IPS-15b (cell line): ENCODE measurements around the gene GGT6.

Experiments used
- H3K27me3 ChIP-seq: one replicate; pipeline ENCODE4 v1.6.1; 2013; ENCODE audit warnings: low read length; ENCODE audit not compliant: control insufficient read depth, insufficient read depth
- H3K36me3 ChIP-seq: one replicate; pipeline ENCODE4 v1.6.1; 2013; ENCODE audit warnings: low read length; ENCODE audit not compliant: control insufficient read depth, insufficient read depth
- H3K4me1 ChIP-seq: one replicate; pipeline ENCODE4 v1.6.1; 2013; ENCODE audit warnings: mild to moderate bottlenecking, low read length; ENCODE audit not compliant: control insufficient read depth, insufficient read depth
- H3K4me3 ChIP-seq: one replicate; pipeline ENCODE4 v1.5.1; 2013; ENCODE audit warnings: low read depth, low read length
- H3K9ac ChIP-seq: one replicate; pipeline ENCODE4 v1.6.1; 2013; ENCODE audit warnings: low read depth, mild to moderate bottlenecking, low read length
- H3K9me3 ChIP-seq: one replicate; pipeline ENCODE4 v1.6.1; 2013; ENCODE audit warnings: mild to moderate bottlenecking, low read length; ENCODE audit not compliant: control insufficient read depth, insufficient read depth

Gene GGT6

GRCh38 chr17:4520894-4521600, 39.3 kb downstream of the GGT6 start:
- H3K4me1 ChIP-seq = no peaks in the 10 kb centered on the region
- no peaks in the 10 kb centered on the region for H3K9me3 ChIP-seq

DNA sequence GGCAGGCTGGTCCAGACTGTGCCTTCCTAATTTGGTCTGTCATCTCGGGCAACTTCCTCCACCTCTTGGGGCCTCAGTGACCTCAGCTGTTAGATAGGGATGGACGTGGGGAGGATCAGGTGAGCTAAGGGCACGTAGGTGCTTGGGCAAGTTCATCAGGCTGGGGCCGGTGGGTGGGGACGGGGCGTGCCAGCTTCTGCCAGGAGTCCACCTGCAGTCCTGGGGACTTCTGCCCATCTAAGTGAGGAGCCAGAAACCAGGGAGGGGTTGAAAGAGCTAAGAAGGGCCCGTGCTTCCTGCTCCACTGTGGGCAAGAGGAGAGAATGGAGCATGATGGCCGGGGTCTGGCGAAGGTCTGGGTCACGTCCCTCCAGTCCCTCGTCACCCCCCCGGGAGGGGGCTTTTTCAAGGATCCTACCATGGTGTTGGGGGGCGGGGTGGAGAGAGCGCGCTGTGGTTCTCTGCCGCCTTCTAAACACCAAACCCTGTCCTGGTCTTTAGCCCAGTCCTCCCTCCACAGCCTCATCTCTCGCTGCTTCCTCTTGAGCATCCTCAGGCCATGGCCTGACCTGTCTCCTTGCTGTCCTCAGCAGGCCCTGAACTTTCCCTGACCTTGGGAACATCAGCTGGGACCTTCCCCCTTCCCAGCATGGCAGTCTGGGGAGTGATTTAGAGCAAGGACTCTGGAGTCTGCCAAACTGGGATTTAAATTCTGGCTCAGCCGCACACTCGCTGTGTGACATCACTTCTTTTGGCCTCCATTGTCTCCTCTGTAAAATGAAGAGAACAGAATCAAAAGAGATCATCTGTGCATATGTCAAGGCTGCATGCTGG, 40.1 kb downstream of the GGT6 start:
- no peaks in the 10 kb centered on the region for H3K9me3 ChIP-seq
- H3K36me3 ChIP-seq = no peaks in the 10 kb centered on the region
- no peak overlapping the region for H3K9ac ChIP-seq
- H3K4me1 ChIP-seq = no peaks in the 10 kb centered on the region
- no peaks in the 10 kb centered on the region for H3K27me3 ChIP-seq
- H3K4me3 ChIP-seq = no peak overlapping the region

More at GRCh38 chr17:4520894-4521600, 39.3 kb downstream of the GGT6 start:
- Histone ChIP-seq H3K36me3 (no peaks in the 10 kb centered on the region), H3K4me3 (no peak overlapping the region), H3K9ac (no peak overlapping the region), H3K27me3 (no peaks in the 10 kb centered on the region)

GRCh38 chr17:4519361-4519788, 41.0 kb downstream of the GGT6 start:
- Histone ChIP-seq H3K9me3 (no peaks in the 10 kb centered on the region), H3K4me3 (no peak overlapping the region), H3K27me3 (no peaks in the 10 kb centered on the region), H3K4me1 (no peaks in the 10 kb centered on the region), H3K36me3 (no peaks in the 10 kb centered on the region), H3K9ac (no peak overlapping the region)

DNA sequence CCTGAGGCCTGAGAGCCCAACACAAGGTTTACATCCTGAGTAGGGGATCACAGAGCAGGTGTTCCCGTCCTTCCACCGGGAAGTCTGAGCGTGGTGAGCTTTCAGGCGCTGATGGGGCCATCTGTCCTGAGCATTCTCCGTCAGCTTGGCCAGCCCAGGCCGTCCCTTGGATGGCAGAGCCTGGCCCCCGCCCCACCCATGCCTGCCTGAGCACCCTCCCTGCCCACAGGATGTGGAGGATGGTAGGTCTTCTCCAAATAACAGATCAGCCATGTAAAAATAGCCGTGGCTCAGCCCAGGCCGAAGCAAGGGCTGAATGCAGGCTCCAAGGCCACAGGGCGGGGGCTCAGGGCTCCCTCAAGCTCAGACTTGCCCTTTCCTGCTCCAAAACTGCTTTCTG, 41.5 kb downstream of the GGT6 start:
- no peak overlapping the region for H3K4me3 ChIP-seq
- no peaks in the 10 kb centered on the region for H3K27me3 ChIP-seq
- no peaks in the 10 kb centered on the region for H3K9me3 ChIP-seq
- no peak overlapping the region for H3K9ac ChIP-seq
- no peaks in the 10 kb centered on the region for H3K36me3 ChIP-seq
- no peaks in the 10 kb centered on the region for H3K4me1 ChIP-seq

- no peaks in the 10 kb centered on the region for H3K9me3 ChIP-seq
- H3K4me1 ChIP-seq = no peaks in the 10 kb centered on the region
- no peaks in the 10 kb centered on the region for H3K27me3 ChIP-seq
- H3K4me3 ChIP-seq = no peak overlapping the region
- no peaks in the 10 kb centered on the region for H3K36me3 ChIP-seq
- H3K9ac ChIP-seq = no peak overlapping the region
These were observed 43.6 kb downstream of the GGT6 start for GRCh38 chr17:4516735-4517134.

DNA sequence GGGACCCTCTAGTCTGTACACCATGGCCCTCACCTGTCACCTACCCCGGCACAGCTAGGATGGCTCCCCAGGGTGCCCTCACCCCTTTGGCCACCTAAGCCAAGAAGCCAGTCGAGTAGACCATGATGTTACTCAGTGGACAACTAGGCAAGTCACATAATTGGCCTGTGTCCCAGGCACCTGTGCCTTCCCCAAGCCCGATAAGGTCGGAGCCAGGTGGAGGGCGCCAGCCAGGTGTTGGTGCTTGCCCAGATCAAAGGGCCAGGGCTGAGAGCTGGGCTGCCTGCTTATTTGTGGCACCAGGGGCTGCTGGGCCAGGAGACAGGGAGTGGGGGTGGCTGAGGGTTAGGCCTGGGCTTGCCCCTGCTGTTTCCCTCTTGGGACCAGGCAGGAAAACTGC, 44.9 kb downstream of the GGT6 start:
- Histone ChIP-seq H3K9ac (no peak overlapping the region), H3K4me3 (no peak overlapping the region), H3K36me3 (no peaks in the 10 kb centered on the region)

GRCh38 chr17:4514779-4515178, 45.6 kb downstream of the GGT6 start:
- Histone ChIP-seq H3K4me3 (no peak overlapping the region), H3K27me3 (no peaks in the 10 kb centered on the region), H3K36me3 (no peaks in the 10 kb centered on the region), H3K9me3 (no peaks in the 10 kb centered on the region), H3K9ac (no peak overlapping the region), H3K4me1 (no peaks in the 10 kb centered on the region)

More for the DNA sequence above, 44.9 kb downstream of the GGT6 start:
- Histone ChIP-seq H3K27me3 (no peaks in the 10 kb centered on the region), H3K9me3 (no peaks in the 10 kb centered on the region), H3K4me1 (no peaks in the 10 kb centered on the region)

DNA sequence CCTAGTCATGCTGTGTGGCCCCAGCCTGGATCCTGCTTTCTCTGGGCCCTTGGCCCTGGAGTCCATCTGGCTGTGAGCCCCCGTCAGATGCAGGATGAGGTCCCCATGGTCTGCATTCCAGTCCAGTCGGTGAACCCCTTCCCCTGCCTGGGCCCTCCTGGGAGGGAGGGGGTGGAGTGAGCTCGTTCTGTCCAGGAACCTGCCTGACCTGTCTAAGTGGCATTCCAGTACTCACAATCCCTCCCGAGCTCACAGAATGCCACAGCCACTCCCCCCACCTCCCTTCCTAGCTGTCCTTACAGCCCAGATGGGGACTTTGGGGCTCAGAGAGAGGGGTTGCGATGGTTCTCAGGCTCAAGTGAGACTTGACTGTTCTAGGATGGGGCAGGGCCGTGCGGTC, 46.2 kb downstream of the GGT6 start:
- Histone ChIP-seq H3K9me3 (no peaks in the 10 kb centered on the region), H3K36me3 (no peaks in the 10 kb centered on the region), H3K27me3 (no peaks in the 10 kb centered on the region), H3K4me3 (no peak overlapping the region), H3K9ac (no peak overlapping the region), H3K4me1 (no peaks in the 10 kb centered on the region)

GRCh38 chr17:4513113-4514032, 47.0 kb downstream of the GGT6 start:
- H3K27me3 ChIP-seq = no peaks in the 10 kb centered on the region
- no peak overlapping the region for H3K4me3 ChIP-seq
- H3K9me3 ChIP-seq = no peaks in the 10 kb centered on the region
- no peaks in the 10 kb centered on the region for H3K4me1 ChIP-seq
- no peaks in the 10 kb centered on the region for H3K36me3 ChIP-seq
- H3K9ac ChIP-seq = no peak overlapping the region

DNA sequence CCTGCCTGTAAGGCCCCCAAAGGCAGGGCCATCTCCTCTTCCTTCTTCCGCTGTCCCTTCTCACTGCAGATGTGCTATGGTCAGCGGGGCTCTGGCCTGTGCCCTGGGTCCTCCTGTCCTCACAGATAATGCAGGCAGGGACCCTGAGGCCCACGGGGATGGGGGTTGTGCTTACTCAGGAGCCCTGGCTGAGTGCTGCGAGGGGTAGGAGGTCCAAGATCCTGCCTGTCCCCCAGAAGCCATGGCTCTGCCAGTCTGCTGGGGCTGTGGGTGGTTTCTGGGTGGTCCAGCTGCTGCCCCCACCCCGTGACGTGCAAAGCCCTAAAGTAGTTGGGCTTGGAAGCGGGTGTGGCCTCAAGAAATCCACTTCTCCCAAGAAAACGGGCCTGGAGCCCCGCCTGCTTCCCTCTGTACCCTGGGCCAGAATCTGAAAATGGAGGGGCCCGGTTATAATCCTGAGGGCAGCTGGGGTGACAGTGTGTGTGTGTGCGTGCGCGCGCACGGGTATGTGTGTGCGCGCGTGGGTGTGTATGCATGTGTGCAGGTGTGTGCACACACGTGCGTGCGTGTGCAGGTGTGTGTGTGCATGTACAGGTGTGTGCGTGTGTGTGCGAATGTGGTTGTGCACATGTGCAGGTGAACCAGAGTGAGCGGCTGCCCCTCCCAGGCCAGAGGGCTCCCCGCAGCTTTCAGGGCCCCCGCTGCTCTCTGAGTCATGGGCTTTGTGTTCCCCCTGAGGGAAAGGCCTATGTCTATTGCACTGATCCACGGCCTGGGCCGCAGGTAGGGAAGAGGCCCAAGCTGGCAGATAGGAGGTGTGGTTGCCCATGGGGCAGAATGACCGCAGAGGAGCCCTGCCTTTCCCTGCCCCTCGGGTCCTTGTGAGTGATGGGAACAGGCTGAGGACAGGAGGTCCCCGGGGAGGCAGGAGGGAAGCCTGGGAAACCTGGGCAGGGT, 47.9 kb downstream of the GGT6 start:
- Histone ChIP-seq H3K36me3 (no peaks in the 10 kb centered on the region), H3K27me3 (no peaks in the 10 kb centered on the region), H3K9ac (no peak overlapping the region), H3K4me3 (no peak overlapping the region), H3K4me1 (no peaks in the 10 kb centered on the region), H3K9me3 (no peaks in the 10 kb centered on the region)
